Astrocyte of the spinal cord (primary cell): ENCODE measurements around the gene LRRTM4.

Experiments
- DNase-seq: peaks from one replicate; pipeline ENCODE4 v3.0.0; 2011; ENCODE audit warnings: low read depth, low spot score
- H3K4me3 ChIP-seq: 2 replicates; pipeline ENCODE4 v1.5.1; 2011; ENCODE audit warnings: low read depth, mild to moderate bottlenecking, low read length, moderate library complexity
- in situ Hi-C: cut with HindIII; loops from 2 replicates; pipeline ENCODE4 v1.10.0; 2017; ENCODE audit warnings: low sequenced_read_pairs
- TF ChIP-seq, protein P1 (sequence below): IDR thresholded peaks from 2 replicates; pipeline ENCODE4 v1.5.1; 2012; ENCODE audit warnings: low read depth, mild to moderate bottlenecking, low read length, inconsistent platforms

LRRTM4 gene

DNA sequence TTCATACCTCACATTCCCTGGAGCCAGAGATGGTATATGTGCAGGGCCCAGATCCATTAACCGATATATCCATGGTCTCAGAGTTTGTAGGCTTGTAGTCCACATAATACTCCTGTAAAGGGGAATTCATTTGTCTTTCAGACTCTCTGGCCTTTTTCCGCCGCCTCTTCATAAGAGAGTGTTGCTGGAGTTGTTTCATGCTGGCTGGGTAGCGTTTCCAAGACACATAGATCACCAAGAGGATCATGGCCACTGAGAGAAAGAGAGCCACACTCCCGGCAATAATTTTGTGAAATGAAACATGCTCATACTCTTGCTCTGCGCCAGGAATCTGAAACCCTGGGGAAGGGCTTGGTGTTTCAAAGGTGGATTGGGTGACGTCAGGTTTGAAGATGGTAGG lies 3.9 kb downstream of the LRRTM4 start:
- no peak overlapping the region for H3K4me3 ChIP-seq
- TF ChIP-seq, protein P1, sequence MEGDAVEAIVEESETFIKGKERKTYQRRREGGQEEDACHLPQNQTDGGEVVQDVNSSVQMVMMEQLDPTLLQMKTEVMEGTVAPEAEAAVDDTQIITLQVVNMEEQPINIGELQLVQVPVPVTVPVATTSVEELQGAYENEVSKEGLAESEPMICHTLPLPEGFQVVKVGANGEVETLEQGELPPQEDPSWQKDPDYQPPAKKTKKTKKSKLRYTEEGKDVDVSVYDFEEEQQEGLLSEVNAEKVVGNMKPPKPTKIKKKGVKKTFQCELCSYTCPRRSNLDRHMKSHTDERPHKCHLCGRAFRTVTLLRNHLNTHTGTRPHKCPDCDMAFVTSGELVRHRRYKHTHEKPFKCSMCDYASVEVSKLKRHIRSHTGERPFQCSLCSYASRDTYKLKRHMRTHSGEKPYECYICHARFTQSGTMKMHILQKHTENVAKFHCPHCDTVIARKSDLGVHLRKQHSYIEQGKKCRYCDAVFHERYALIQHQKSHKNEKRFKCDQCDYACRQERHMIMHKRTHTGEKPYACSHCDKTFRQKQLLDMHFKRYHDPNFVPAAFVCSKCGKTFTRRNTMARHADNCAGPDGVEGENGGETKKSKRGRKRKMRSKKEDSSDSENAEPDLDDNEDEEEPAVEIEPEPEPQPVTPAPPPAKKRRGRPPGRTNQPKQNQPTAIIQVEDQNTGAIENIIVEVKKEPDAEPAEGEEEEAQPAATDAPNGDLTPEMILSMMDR: no peak
- DNase-seq: no peak
- in situ Hi-C loops: no loop called here

DNA sequence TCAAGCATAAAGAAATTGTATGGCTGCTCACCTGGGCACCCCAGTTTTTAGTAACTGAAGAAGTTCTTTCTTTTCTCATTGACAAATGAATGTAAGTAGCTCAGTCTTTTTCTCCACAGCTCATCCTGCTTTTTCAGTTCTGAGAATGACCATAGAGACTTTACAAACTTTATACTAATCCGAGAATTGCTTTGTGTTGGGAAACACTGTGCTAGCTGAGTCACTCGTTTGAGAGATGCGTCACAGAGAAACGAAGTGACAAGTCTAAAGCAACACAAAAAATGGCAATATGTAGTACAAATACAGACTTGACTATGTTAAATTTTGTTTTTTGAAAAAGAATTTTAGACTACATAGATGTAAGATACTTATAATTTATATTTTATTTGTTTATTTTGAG lies 9.0 kb downstream of the LRRTM4 start:
- H3K4me3 ChIP-seq: no peak overlapping the region
- TF ChIP-seq, protein P1: no peak
- peak; percentile 19 for DNase-seq
- in situ Hi-C loops: no loop called here

DNA sequence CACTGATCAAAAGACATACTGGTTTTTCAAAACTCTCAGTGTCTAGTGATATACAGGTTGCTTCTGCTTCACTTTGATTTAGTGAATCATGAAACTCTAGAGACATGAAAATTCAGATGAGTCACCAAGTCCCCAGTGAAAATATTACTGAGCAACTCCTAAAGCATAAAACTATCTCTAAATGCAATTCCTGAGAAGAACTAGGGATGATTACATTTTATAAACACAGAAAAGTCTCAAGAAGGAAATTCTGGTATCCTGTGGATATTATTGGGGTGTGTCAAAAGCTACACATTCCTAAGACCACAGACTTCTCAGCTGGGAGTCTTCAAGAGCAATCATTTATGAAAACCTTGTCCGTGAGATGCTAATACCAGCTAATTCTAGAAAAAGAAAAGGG lies 9.7 kb downstream of the LRRTM4 start:
- H3K4me3 ChIP-seq: no peak overlapping the region
- peak; percentile 53 for DNase-seq
- TF ChIP-seq, protein P1: no peak
- in situ Hi-C loops: no loop called here

DNA sequence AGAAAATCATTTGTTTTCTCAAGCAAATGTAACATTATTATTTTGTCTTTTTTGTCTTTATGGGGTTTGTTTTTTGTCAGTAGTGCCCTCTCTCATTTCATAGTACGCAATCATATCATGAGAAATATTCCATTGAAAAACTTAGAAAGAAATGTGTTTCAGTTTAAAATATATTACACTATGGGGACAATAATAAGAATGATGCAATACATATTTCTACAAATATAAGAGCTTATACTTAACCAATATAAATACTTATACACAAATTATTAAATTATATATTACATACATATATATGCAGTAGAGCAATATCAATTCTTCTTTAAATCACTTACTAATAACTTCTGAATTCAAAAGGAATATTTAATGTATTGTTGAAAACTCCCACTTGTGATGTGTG lies 13.7 kb downstream of the LRRTM4 start:
- TF ChIP-seq, protein P1: no peak
- in situ Hi-C loops: no loop called here

DNA sequence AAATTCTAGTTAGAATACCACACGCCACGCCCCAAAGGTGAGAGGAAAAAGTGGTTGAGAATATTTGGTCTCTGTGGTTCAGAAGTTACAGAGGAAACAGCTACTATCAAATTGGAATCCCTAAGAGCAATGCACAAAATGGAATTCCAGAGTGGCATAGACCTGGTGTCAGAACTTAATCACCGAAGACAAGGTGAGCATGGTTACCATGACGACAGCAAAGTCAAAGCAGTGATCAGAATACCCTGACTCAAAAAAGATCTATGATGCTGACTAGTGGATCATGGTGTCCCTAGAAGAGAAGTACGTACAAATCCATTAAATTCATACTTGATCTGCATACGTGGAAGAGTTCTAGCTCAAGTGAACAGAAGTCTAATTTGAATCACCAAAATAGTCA lies 14.5 kb downstream of the LRRTM4 start:
- TF ChIP-seq, protein P1: no peak
- in situ Hi-C loops: no loop called here
- H3K4me3 ChIP-seq: no peak overlapping the region
- DNase-seq: no peak

More for the DNA sequence above, 13.7 kb downstream of the LRRTM4 start:
- no peak for DNase-seq
- H3K4me3 ChIP-seq: no peak overlapping the region

DNA sequence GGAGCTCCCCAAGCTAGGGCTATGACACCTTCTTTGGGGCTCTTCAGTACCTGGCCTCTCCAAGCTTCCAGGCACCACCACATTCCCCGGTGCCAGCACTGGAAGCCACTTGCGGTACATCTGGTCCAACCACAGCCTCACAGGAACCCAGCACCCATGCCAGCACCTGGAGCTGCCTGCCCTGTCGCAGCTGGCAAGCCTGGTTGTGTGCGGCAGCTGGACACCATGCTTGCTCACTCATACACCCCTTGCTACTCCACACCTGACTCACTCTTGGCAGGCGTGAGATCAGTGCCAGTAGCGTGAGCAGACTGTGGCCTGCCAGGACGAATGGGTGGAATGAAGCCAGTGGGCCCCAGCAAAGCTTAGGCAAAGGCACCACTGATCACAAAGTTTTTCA lies 34.0 kb downstream of the LRRTM4 start:
- no peak overlapping the region for H3K4me3 ChIP-seq
- no peak for DNase-seq
- in situ Hi-C loops: no loop called here
- TF ChIP-seq, protein P1: no peak
